ENCODE results near the gene CAMKK1.

CAMKK1 gene

GRCh38 chr17:3897731-3898130 lies 4.9 kb upstream of the CAMKK1 start:
- Mint-ChIP-seq H3K36me3 (ENCODE audit: insufficient read depth) (peaks cover 12% of the 10 kb centered on the region), H3K4me3 (no peak overlapping the region), H3K27me3 (no peaks in the 10 kb centered on the region), H3K4me1 (ENCODE audit: low read depth in 2 of 2) (peaks cover 8 to 12% of the 10 kb centered on the region in 2 donors), H3K9me3 (no peaks in the 10 kb centered on the region), H3K27ac (no peak overlapping the region)
- DNase-seq (no peak), ATAC-seq (replicated peaks) (no peak)

DNA sequence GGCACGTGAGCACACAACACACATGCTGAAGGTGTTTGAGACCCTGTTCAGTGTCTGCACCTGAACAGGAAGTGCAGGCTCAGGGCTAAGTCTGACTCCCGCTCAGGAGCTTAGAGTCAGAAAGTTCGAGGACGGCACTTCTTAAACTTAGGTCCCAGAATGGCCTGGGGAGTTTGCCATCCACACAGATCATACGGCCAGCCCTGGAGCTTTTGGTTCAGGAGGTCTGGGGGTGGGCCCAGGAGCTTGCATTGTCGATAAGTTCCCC lies 4.0 kb upstream of the CAMKK1 start:
- Mint-ChIP-seq H3K36me3 (ENCODE audit: insufficient read depth) (peaks cover 12% of the 10 kb centered on the region), H3K4me1 (ENCODE audit: low read depth in 2 of 2) (peaks cover 9 to 14% of the 10 kb centered on the region in 2 donors), H3K9me3 (no peaks in the 10 kb centered on the region), H3K27ac (peak overlapping the region in 1 of 2 donors; percentile 46), H3K27me3 (no peaks in the 10 kb centered on the region), H3K4me3 (no peak overlapping the region)
- DNase-seq (no peak), ATAC-seq (replicated peaks) (no peak)

- Mint-ChIP-seq H3K27me3 (no peaks in the 10 kb centered on the region), H3K36me3 (ENCODE audit: insufficient read depth) (peaks cover 12% of the 10 kb centered on the region), H3K4me1 (ENCODE audit: low read depth in 2 of 2) (peaks cover 15 to 19% of the 10 kb centered on the region in 2 donors), H3K9me3 (no peaks in the 10 kb centered on the region), H3K27ac (no peak overlapping the region), H3K4me3 (no peak overlapping the region)
- no peak for ATAC-seq (replicated peaks)
- DNase-seq: no peak
These were observed 3.5 kb upstream of the CAMKK1 start for GRCh38 chr17:3896108-3896967.

DNA sequence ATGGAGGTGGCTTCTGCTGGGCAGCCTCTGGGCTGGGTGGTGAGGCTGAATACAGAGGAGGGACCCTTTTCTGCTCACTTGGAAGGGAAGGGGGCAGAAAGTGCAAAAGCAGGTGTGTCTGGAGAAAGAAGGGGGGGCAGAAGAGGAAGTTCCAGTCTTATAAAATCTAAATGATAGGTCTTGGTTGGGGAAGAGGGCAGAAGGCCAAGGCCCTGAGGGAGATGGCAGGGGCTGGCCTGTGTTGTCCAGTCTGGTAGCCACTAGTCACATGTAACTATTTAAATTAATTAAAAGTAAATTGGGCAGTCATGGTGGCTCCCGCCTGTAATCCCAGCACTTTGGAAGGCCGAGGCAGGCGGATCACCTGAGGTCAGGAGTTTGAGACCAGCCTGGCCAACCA lies 2.5 kb upstream of the CAMKK1 start:
- H3K4me1 Mint-ChIP-seq (ENCODE audit: low read depth in 2 of 2): peaks cover 18 to 26% of the 10 kb centered on the region in 2 donors
- H3K4me3 Mint-ChIP-seq: no peak overlapping the region
- no peak overlapping the region for H3K27ac Mint-ChIP-seq
- ATAC-seq (replicated peaks): no peak
- no peak for DNase-seq
- no peaks in the 10 kb centered on the region for H3K9me3 Mint-ChIP-seq
- no peaks in the 10 kb centered on the region for H3K27me3 Mint-ChIP-seq
- H3K36me3 Mint-ChIP-seq (ENCODE audit: insufficient read depth): peaks cover 12% of the 10 kb centered on the region

DNA sequence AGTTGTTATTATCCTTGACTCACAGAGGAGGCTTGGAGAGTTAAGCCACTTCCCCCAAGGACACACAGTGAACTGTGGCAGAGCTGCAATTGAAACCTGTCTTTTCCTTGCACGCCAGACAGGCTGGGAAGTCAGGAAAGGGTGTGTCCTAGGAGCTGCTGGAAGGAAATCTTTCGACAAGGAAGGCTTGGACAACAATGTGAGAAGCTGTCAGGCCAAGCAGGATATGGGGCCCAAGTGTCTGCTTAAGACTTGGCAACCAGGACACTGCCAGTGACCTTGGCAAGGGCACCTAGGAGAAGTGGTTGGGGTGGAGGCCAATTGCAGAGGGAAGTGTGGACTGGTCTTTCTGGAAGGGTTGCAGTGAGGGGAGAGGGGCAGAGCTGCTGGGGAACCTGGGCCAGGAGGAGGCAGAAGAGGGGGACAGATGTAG lies 2.1 kb upstream of the CAMKK1 start:
- Mint-ChIP-seq H3K36me3 (ENCODE audit: insufficient read depth) (peaks cover 12% of the 10 kb centered on the region), H3K4me1 (ENCODE audit: low read depth in 2 of 2) (peaks cover 18 to 26% of the 10 kb centered on the region in 2 donors), H3K27ac (no peak overlapping the region), H3K4me3 (no peak overlapping the region), H3K27me3 (no peaks in the 10 kb centered on the region), H3K9me3 (no peaks in the 10 kb centered on the region)
- DNase-seq: no peak
- ATAC-seq (replicated peaks): no peak

DNA sequence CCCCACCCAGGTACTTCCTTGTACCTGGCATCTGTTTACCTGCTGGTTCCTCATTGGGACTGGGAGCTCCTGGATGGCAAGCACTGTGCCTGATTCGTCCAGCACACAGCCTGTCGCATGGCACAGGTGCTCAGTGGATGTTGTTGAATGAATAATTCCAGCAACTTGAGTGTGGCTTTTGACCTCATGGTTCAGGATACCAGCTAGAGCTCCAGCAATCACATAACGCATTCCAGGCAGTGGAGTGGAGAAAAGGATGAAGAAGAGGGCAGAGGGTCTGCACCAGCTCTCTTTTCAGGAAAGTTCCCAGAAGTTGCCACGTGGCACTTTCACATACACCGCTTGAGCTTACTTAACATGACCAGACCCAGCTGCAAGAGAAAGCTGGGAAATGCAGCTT lies 1.3 kb upstream of the CAMKK1 start:
- Mint-ChIP-seq H3K27ac (peak overlapping the region in 1 of 2 donors; percentile 85), H3K4me3 (peak overlapping the region; percentile 74 to 80), H3K4me1 (ENCODE audit: low read depth in 2 of 2) (peaks cover 18 to 26% of the 10 kb centered on the region in 2 donors), H3K36me3 (ENCODE audit: insufficient read depth) (peaks cover 12% of the 10 kb centered on the region), H3K9me3 (no peaks in the 10 kb centered on the region), H3K27me3 (no peaks in the 10 kb centered on the region)
- ATAC-seq (replicated peaks) (no peak), DNase-seq (no peak)

- Mint-ChIP-seq H3K27me3 (no peaks in the 10 kb centered on the region), H3K9me3 (no peaks in the 10 kb centered on the region), H3K27ac (peak overlapping the region; percentile 78 to 85), H3K4me3 (peak overlapping the region; percentile 74 to 80), H3K36me3 (ENCODE audit: insufficient read depth) (peaks cover 12% of the 10 kb centered on the region), H3K4me1 (ENCODE audit: low read depth in 2 of 2) (peaks cover 18 to 26% of the 10 kb centered on the region in 2 donors)
- DNase-seq (no peak), ATAC-seq (replicated peaks) (no peak)
These were observed 865 bp upstream of the CAMKK1 start for GRCh38 chr17:3893720-3894116.

DNA sequence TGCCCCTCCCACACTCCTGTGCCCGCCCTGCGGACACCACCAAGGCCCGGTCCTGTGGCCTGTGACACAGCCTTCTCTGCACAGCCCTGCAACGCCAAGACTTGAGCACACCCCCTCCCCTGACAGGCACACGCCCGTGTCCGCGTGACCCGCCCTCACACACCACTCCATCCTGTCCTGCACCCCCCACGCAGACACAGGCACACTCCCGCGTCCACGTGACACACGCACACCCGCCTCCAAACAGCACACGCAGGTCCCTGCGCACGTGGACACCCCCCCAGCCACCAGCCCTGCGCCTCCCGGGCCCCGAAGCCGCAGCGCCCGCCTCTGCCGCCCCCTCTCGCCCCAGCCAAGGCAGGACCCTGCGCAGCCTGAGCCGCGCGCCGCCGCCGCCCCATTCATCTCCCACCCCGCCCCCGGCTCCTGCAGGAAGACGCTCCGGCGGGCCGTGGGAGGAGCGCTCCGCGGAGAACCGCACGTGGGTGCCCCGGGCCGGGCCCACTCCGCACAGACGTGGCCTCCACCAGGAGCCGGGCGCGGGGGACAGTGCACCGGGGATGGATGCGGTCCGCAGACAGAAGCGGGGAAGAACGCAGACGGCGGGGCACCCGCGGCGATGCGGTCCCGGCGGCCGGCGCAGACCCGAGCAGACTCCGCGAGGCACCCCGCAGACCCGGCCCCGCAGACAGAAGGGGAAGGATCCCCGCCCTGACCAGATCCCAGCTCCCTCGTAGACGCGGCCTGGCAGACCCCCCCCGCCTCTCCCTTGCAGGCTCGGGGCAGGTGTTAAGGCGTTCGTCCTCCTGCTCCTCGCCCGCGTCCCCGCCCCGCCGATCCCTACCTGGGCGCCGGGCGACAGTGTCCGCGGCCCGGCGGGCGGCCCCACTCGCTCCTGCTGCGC lies 506 bp downstream of the CAMKK1 start:
- H3K9me3 Mint-ChIP-seq: no peaks in the 10 kb centered on the region
- H3K27ac Mint-ChIP-seq: peak overlapping the region; percentile 71 to 85
- H3K36me3 Mint-ChIP-seq (ENCODE audit: insufficient read depth): peaks cover 12% of the 10 kb centered on the region
- DNase-seq (peak; percentile 75 to 84 (median 79)), ATAC-seq (replicated peaks) (peak; percentile 71)
- H3K27me3 Mint-ChIP-seq: no peaks in the 10 kb centered on the region
- H3K4me1 Mint-ChIP-seq (ENCODE audit: low read depth in 2 of 2): peaks cover 22 to 32% of the 10 kb centered on the region in 2 donors
- H3K4me3 Mint-ChIP-seq: peak overlapping the region; percentile 78

DNA sequence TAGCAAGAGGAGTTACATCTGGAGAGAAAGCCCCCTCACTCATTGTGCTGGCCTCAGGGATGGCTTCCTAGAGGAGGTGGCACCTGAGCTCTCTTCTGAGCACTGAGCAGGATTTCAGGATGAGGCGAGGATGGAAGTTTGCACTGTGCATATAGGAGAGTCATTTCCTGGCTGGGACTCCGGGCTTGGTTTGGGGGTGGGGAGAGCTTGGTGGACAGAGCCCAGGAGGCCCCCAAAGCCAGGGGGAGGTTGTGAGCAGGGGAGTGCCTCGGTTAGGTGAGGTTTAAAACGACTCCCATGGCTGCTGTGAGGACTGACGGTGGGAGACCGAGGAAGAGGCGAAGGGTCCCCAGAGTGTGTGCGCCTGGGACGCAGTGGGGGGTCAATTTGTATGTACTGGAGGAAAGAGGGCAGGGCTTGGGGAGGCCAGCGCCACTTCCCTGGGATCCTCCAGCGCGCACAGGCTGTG lies 1.2 kb downstream of the CAMKK1 start:
- Mint-ChIP-seq H3K9me3 (no peaks in the 10 kb centered on the region), H3K4me1 (ENCODE audit: low read depth in 2 of 2) (peaks cover 29 to 39% of the 10 kb centered on the region in 2 donors), H3K27me3 (no peaks in the 10 kb centered on the region), H3K27ac (peak overlapping the region; percentile 71 to 85), H3K36me3 (ENCODE audit: insufficient read depth) (peaks cover 7% of the 10 kb centered on the region), H3K4me3 (peak overlapping the region; percentile 78)
- DNase-seq (no peak), ATAC-seq (replicated peaks) (no peak)

DNA sequence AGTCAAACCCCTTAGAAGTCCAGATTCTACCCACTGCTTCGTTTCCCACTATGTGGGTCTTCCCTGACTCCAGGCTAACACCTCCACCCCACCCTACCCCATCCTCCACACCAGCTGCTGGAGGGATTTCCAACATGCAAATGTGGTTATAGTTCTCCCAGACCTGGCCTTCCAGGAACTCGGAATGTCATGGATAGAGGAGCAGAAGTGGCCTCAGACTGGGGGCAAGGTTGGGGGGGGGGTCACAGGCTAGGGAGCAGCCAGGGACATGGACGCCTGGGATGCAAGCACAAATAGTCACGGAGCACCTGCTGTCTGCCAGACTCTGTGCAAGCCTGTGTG lies 2.0 kb downstream of the CAMKK1 start:
- peaks cover 31 to 47% of the 10 kb centered on the region in 2 donors for H3K4me1 Mint-ChIP-seq (ENCODE audit: low read depth in 2 of 2)
- peak overlapping the region; percentile 32 to 85 for H3K27ac Mint-ChIP-seq
- no peaks in the 10 kb centered on the region for H3K9me3 Mint-ChIP-seq

GRCh38 chr17:3890082-3890877 lies 2.6 kb downstream of the CAMKK1 start:
- peaks cover 31 to 47% of the 10 kb centered on the region in 2 donors for H3K4me1 Mint-ChIP-seq (ENCODE audit: low read depth in 2 of 2)
- no peaks in the 10 kb centered on the region for H3K9me3 Mint-ChIP-seq
- H3K4me3 Mint-ChIP-seq: no peak overlapping the region
- H3K36me3 Mint-ChIP-seq (ENCODE audit: insufficient read depth): peaks cover 7% of the 10 kb centered on the region
- ATAC-seq (replicated peaks) (no peak), DNase-seq (no peak)
- H3K27ac Mint-ChIP-seq: peak overlapping the region in 1 of 2 donors; percentile 85
- H3K27me3 Mint-ChIP-seq: no peaks in the 10 kb centered on the region

More for the DNA sequence above, 2.0 kb downstream of the CAMKK1 start:
- DNase-seq (no peak), ATAC-seq (replicated peaks) (no peak)
- H3K36me3 Mint-ChIP-seq (ENCODE audit: insufficient read depth): peaks cover 7% of the 10 kb centered on the region
- peak overlapping the region; percentile 78 for H3K4me3 Mint-ChIP-seq
- no peaks in the 10 kb centered on the region for H3K27me3 Mint-ChIP-seq

DNA sequence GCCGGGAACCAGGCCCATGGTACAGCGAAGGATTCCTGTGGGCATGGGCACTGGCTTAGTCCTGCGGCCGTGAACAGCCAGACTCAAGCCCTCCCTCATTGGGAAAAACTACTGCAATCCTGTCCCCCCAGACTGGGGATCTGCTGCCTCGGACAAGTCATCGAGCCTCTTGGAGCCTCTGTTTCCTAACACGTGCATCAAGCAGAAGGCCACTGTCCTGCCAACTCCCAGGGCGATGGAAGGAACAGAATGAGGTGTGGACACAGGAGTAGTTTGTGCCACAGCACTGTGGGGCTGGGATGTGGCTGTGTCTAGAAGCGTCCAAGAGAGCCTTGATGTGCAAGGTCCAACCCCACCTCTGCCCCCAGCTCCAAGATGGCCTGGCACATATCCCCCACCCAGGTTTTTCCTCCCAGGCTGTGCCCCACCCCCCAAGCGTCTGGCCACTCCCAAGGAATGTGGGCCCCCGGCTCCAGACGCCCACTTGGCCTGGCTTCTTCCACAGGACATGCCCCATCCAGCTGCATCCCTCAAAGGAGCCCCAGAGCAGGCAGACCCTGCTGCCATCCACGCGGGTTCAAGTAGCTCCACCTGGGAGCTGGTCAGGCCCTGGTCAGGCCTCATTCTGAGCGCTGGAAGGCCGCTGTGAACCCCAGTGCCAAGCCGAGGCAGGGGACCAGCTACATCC lies 3.4 kb downstream of the CAMKK1 start:
- no peak for DNase-seq
- Mint-ChIP-seq H3K27ac (no peak overlapping the region), H3K4me3 (no peak overlapping the region), H3K27me3 (no peaks in the 10 kb centered on the region), H3K4me1 (ENCODE audit: low read depth in 2 of 2) (peaks cover 31 to 44% of the 10 kb centered on the region in 2 donors), H3K36me3 (ENCODE audit: insufficient read depth) (peaks cover 4% of the 10 kb centered on the region), H3K9me3 (no peaks in the 10 kb centered on the region)
- no peak for ATAC-seq (replicated peaks)

Data from effector memory CD8-positive, alpha-beta T cell (primary cell).